HG02610 (cell line): ENCODE results near the gene PAXX.

Experiments
- ATAC-seq: cut with Tn5 transposase; IDR thresholded peaks from one replicate; pipeline ENCODE4 v1.9.1; 2021; ENCODE audit warnings: mild to moderate bottlenecking, moderate library complexity; ENCODE audit not compliant: unreplicated experiment

The PAXX gene

GRCh38 chr9:136991993-136992818 lies at the start of gene PAXX:
Gene PAXX, plus strand, starts transcription at chr9:136992422. Its CDS starts 22 bp downstream, at chr9:136992444.
- peak; percentile 68 for ATAC-seq

GRCh38 chr9:136942881-136943230 lies 49.4 kb upstream of the PAXX start:
- ATAC-seq = no peak

- ATAC-seq = peak; percentile 7
Observed at GRCh38 chr9:136943291-136944211, 48.7 kb upstream of the PAXX start.

GRCh38 chr9:136944212-136944518 lies 48.1 kb upstream of the PAXX start:
- peak; percentile 29 for ATAC-seq

GRCh38 chr9:136944519-136945332 lies 47.5 kb upstream of the PAXX start, which contains the start of the genes C8G and FBXW5:
Gene C8G, plus strand, starts transcription at chr9:136945243. Its CDS starts 78 bp downstream, at chr9:136945321.
Gene FBXW5, minus strand, starts transcription at chr9:136944738. Its CDS starts 655 bp downstream, at chr9:136944083.
- ATAC-seq = peak; percentile 73

GRCh38 chr9:136945333-136946227 lies 46.6 kb upstream of the PAXX start:
- no peak for ATAC-seq

GRCh38 chr9:136946228-136947027 lies 45.8 kb upstream of the PAXX start:
- no peak for ATAC-seq

GRCh38 chr9:136947028-136947891 lies 45.0 kb upstream of the PAXX start:
- no peak for ATAC-seq

- no peak for ATAC-seq
Observed at GRCh38 chr9:136947955-136948510, 44.2 kb upstream of the PAXX start.

GRCh38 chr9:136949239-136949816 lies 42.9 kb upstream of the PAXX start:
- no peak for ATAC-seq

- ATAC-seq = peak; percentile 73
Observed at GRCh38 chr9:136949817-136950655, 42.2 kb upstream of the PAXX start.

- no peak for ATAC-seq
Observed at GRCh38 chr9:136950656-136951276, 41.5 kb upstream of the PAXX start.

- ATAC-seq = no peak
Observed at GRCh38 chr9:136951541-136952320, 40.5 kb upstream of the PAXX start, which contains the start of gene LCN12. Gene LCN12, plus strand, starts transcription at chr9:136952273. Its CDS starts 55 bp downstream, at chr9:136952328.

- no peak for ATAC-seq
Observed at GRCh38 chr9:136952321-136952850, 39.8 kb upstream of the PAXX start.
